Measurements from ENCODE around the gene NMRK2. TPM values are rescaled to one million over a fixed set of nuclear protein-coding genes. Genes with fewer than 3 reads are reported as not detected.
"Not testable (repeated sequence)": the region's sequence is repeated elsewhere in the genome, so short reads cannot be mapped to it uniquely, and the experiment has no call there.

Gene NMRK2
- total RNA-seq (2014; rRNA removed; shearing (Covaris generic)): not detected in 2 replicates

DNA sequence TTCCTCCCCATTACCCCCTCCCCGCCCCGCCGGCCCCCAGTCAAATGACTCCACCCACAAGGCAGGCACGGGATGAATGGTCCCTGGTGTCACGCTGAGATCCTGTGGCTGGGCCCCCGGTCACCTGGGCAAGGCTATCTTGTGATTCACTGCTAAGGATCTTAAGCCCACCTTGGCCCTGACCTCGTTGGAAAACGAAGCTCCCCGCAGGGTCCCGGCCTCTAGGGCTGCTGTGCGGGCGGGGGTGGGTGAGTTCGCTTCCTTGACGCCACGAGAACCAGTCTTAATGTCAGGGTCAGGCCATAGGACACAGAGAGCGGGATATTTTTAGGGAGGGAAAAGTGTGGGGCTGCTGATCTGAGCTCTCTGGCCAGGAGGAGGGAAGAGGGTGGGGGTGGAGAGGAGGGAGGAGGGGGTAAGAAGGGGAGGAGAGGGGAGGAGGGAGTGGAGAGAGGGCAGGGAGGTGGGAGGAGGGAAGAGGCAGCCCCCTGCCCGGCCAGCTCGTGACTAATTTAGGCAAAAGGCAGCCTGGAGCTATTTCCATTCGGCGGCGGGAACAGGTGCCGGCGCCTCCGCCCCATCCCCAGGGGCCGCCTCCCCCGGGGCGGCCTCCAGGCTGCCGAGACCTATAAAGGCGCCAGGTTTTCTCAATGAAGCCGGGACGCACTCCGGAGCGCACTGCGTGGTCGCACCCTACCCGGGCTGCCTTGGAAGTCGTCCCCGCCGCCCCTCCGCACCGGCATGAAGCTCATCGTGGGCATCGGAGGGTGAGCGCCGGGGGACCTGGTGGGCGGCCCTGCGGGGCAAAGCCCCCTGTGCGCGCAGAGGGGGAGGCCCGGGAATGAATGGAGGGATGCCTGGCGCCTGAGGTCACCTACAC, at the start of gene NMRK2:
NMRK2 (plus strand) TSS at position 139 of the 880 bp plus-strand sequence; CDS start at position 742, 603 bp downstream.
- DNase-seq (ENCODE audit: low read depth): peak; percentile 33

DNA sequence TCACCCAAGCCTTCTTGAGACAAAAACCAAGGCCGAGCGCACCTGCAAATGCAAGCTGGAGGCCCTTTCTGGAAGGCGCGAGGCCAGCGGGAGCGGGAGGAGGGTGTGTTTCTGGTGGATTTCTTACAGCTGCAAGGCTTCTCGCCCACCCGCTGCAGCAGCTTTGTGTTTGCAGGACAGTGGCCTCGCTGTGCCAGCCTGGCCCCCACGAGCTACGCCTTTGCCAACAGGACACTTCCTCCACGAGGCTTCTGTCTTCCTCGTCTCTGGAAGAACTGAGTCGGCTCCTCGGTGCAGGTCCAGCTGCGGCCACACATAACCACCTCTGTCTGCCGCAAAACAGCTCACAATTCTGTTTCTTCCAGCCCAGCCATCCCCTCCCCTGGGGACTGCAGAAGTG, 42.3 kb upstream of the NMRK2 start:
- DNase-seq (ENCODE audit: low read depth): no peak

DNA sequence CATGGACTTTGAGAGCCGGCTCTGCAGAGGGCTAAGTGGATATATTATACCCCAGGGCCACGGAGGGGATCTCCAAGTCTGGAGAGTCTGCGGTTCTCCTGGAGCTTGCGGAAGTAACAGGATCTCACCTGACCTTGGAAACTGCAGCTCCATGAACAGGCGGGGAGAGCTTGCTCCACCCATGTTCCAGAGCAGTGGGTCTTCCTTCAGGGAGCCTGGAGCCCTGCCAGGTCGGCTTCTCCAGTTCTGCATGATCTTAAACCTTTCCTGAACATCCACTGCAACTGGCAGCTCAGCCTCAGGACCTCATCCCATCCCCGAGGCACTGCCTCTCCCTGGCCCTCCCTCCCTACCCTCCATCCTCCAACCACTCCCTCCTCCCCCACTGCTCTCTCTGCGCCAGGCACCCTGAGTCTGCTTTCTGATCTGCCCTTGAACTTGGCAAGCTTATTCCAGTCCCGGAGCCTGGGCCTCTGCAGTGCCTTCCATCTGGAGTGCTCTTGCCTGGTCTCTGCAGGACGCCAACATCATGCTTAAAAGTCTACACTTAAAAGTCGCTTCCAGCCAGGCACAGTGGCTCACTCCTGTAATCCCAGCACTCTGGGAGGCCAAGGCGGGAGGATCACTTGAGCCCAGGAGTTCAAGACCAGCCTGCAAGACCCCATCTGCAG, 39.2 kb upstream of the NMRK2 start:
- DNase-seq (ENCODE audit: low read depth): no peak

DNA sequence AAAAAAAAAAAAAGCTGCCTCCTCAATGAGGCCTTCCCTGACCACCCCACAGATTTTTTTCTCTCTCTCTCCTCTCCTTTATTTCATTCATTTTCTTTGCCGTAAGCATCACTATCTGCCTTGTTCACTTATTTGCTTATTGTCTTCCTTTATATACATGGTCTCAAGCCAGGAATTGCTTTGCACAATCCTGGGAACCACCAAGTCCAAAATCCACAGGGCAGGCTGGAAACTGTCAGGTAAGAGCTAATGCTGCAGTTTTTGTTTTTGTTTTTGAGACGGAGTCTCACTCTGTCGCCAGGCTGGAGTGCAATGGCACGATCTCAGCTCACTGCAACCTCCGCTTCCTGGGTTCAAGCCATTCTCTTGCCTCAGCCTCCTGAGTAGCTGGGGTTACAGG, 37.9 kb upstream of the NMRK2 start:
- not testable (repeated sequence) for DNase-seq (ENCODE audit: low read depth)

- no peak for DNase-seq (ENCODE audit: low read depth)
Measured at GRCh38 chr19:3895788-3896187, 37.1 kb upstream of the NMRK2 start.

DNA sequence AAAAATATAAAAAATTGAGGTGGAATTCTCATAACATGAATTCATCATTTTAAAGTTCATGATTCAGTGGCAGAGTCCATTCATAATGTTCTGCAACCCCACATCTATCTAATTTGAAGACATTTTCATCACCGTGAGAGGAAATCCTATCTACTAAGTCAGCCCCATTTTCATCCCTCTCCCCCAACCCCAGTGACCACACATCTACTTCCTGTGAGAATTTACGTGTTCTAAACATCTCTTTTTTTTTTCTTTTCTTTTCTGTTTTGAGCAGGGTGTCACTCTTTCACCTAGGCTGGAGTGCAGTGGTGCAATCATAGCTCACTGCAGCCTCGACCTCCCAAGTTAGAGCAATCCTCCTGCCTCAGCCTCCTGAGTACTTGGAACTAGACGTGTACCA, 34.9 kb upstream of the NMRK2 start:
- no peak for DNase-seq (ENCODE audit: low read depth)

- DNase-seq (ENCODE audit: low read depth): no peak
Measured at GRCh38 chr19:3898426-3898825, 34.4 kb upstream of the NMRK2 start.

DNA sequence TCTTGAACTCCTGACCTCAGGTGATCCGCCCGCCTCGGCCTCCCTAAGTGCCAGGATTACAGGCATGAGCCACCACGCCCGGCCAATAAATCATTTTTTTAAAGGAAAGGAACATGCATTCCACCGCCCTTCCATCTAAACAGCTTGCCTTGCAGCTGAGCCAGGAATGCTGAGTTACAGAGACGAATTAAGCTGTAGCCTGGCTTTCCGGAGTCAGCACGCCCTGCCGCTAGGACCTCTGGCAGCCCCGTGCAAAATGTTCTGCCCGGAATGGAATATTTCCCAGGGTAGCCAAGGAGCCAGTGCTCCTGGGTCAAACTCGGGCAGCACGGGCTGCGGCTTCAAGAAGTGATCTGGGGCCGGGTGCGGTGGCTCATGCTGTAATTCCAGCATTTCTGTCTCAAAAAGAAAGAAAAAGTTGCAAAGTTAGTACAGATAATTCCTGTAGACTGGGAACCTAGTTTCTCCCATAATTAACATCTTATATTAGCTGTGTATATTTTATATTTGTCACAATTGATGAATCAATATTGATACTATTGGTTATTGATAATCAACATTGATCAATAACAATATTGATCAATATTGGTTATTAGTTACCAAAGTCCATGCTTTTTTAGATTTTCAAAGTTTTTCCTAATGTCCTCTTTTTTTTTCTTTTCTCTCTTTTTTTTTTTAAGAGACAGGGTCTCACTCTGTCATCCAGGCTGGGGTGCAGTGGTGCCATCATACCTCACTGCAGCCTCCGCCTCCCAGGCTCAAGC, 33.2 kb upstream of the NMRK2 start:
- DNase-seq (ENCODE audit: low read depth): no peak

GRCh38 chr19:3902317-3902973, 30.4 kb upstream of the NMRK2 start:
- no peak for DNase-seq (ENCODE audit: low read depth)

DNA sequence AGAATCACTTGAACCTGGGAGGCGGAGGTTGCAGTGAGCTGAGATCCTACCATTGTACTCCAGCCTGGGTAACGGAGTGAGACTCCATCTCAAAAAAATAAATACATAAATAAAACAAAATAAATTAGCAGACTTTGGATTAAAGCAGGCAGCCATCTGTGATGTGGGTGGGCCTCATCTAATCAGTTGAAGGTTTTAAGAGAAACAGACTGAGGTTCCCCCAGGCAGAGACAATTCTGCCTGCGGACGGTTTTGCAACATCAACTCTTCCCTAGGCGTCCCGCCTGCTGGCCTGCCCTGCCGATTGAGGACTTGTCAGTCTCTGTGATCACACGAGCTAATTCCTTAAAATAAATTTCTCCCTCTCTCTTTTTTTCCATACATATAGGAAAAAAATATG, 28.6 kb upstream of the NMRK2 start:
- no peak for DNase-seq (ENCODE audit: low read depth)

DNA sequence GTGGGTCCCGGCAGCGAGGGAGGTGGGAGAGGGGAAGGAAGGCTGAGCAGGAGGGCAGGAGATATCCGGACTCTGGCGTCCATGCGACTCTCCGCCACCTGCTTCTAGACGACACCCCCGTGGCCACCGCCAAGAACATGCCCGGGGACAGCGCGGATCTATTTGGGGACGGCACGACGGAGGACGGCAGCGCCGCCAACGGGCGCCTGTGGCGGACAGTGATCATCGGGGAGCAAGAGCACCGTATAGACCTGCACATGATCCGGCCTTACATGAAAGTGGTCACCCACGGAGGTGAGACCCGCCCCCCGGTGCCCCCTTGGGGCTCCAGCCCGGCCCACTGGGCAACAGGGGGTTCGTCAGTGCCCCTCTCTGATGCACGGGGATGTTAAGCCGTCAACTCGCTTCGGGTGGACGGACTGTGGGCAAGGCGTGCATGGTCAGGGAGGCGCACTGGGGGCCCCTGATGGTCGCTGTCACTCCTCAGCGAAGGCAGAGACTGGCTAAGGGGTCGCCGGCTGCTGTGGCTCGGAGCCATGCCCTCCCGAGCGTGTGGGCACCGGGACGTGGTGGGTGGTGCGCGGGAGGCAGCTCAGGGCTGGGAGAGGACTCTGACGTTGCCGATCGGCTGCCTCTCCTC, 25.1 kb upstream of the NMRK2 start:
- DNase-seq (ENCODE audit: low read depth): no peak

- peak; percentile 32 for DNase-seq (ENCODE audit: low read depth)
Measured at GRCh38 chr19:3908266-3909054, 24.4 kb upstream of the NMRK2 start.

DNA sequence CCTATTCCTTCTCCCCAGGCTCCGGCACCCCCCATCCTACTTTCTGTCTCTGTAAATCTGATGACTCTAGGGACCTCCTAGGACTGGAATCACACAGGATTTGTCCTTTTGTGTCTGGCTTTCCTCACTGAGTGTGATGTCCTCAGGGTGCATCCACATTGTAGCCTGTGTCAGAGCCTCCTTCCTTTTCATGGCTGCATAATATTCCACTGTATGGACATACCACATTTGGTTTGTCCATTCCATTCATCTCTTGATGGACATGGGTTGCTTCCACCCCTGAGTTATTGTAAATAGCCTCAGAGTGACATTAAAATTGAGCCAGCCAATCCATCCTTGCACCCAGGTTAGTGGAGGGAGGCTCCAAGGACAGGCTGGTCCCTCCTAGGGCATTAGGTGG, 22.8 kb upstream of the NMRK2 start:
- DNase-seq (ENCODE audit: low read depth): no peak

DNA sequence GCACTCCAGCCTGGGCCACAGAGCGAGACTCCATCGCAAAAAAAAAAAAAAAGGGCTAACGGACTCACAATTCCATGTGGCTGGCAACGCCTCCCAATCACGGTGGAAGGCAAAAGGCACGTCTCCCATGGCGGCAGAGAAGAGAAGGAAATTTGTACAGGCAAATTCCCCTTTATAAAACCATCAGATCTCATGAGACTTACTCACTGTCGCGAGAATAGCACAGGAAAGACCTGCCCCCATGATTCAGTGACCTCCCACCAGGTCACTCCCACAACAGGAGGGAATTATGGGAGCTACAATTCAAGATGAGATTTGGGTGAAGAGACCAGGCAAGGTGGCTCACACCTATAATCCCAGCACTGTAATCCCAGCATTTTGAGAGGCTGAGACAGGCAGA, 18.7 kb upstream of the NMRK2 start:
- DNase-seq (ENCODE audit: low read depth): peak; percentile 42

DNA sequence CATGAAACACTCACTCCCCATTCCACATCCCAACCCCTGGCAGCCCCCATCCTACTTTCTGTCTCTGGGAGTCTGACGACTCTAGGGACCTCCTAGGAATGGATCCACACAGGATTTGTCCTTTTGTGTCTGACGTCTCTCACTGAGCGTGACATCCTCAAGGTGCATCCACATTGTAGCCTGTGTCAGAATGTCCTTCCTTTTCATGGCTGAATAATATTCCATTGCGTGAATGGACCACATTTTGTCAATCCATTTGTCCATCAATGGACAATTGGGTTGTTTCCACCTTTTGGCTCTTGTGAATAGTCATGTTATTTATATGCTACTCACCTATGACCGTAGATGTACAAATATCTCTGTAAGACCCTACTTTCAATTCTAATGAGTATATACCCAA, 16.8 kb upstream of the NMRK2 start:
- DNase-seq (ENCODE audit: low read depth): no peak

DNA sequence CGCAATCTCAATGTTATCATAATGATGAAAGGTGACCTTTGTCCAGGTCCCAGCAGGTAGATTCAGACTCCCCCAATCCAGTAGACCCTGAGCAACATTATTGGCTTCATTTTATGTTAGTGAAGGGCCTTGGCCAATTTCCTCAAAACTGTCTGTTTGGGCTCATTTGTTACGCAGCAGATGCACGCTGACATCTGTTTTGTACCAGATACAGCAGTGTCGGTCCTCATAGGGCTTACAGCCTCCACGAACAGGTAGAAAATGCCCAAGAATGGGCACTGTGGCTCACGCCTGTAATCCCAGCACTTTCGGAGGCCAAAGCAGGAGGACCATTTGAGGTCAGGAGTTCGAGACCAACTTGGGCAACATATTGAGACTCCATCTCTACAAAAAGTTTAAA, 13.1 kb upstream of the NMRK2 start:
- DNase-seq (ENCODE audit: low read depth): no peak

DNA sequence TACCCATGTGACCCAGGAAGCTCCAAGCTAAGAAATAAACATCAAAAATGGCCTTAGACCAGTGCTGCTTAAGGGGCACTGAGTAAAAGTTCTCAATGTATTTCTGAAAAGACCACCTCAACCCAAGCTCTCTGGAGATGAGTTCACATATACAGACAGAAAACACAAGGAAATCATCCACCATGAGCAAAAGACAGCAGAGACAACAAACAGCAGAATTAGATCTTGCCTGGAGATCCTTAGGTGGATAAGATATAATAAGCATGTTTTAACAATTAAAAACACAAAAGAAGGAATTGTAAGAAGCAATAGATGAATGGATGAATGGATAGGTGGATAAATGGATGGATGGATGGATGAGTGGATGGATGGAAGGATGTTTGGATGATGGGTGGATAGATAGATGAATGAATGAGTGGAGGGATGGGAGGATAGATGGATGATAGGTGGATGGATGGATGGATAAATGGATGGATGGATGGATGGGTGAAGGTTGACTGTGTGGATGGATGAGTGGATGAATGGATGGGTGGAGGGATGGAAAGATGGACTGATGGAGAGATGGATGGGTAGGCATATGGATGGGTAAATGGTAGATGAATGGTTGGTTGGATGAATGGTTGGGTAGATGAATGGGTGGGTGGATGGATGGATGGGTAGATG, 9.6 kb upstream of the NMRK2 start:
- no peak for DNase-seq (ENCODE audit: low read depth)

DNA sequence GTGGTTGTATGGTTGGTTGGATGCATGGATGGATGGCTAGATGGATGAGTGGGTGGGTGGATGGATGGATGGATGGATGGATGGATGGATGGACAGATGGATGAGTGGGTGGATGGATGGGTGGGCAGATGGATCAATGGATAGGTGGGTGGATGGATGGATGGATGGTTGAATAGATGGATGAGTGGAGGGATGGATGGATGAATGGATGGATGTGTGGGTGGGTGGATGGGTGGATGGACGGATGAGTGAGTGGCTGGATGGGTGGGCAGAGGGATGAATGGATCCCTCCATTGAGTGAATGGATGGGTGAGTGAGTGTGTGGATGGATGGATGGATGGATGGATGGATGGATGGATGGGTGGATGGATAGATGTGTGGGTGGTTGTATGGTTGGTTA, 9.0 kb upstream of the NMRK2 start:
- no peak for DNase-seq (ENCODE audit: low read depth)

DNA sequence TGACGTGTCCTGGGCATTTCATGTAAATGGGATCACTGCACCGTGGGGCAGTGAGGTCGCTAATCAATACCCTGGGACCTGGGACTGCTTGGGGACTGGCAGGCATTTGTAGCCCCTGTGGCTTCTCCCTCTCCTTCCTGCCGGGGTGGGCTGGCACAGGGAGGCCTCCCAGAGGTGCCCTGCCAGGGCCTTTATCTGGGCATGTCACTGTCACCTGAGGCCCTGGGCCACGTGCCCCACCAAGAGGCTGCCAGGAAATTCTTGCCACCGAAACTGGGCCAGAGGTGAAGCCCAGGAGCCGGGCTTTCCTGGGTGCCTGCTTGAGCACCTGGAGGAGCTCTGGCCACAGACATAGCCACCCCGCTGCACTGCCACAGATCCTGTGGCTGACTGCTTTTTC, 1.8 kb upstream of the NMRK2 start:
- DNase-seq (ENCODE audit: low read depth): no peak
